IMR-90 (cell line): ENCODE data around the gene CIB2. TPM values are rescaled to one million over a fixed set of nuclear protein-coding genes. Genes with fewer than 3 reads are reported as not detected.

Source experiments
- ATAC-seq: fragments of 200-7000 bp; cut with Tn5 transposase; 2 replicates; pipeline ENCODE4 v1.9.1; 2020; ENCODE audit warnings: low read depth, mild to moderate bottlenecking, moderate library complexity
- BruUV-seq: library from RNA; stranded (reverse); fragments of 400-500 nt; replicated peaks from 2 replicates; lab custom pipeline; 2021; lab: Mats Ljungman, UMichigan
- CTCF ChIA-PET: fragments of 300-600 bp; formaldehyde crosslinking; extraction: SDS; loops from one replicate; lab custom pipeline; 2021; ENCODE audit warnings: antibody characterized with exemption; lab: Yijun Ruan, JAX
- POLR2A ChIA-PET: fragments of 300-600 bp; sonication (Branson Sonifier 250); formaldehyde crosslinking; loops from one replicate; lab custom pipeline; 2022; ENCODE audit warnings: antibody characterized with exemption; ENCODE audit not compliant: unreplicated experiment; lab: Charles Lee
- DNase-seq: peaks from one replicate; pipeline ENCODE4 v3.0.0; 2013
- H2AFZ ChIP-seq: replicated peaks from 2 replicates; pipeline ENCODE3; 2013; ENCODE audit warnings: low read length, mild to moderate bottlenecking; ENCODE audit not compliant: poor library complexity
- H2AK5ac ChIP-seq: 2 replicates; pipeline ENCODE4 v1.6.1; 2013; ENCODE audit warnings: low read depth, low read length, inconsistent platforms
- H2AK9ac ChIP-seq: replicated peaks from 2 replicates; pipeline ENCODE3; 2013; ENCODE audit warnings: mild to moderate bottlenecking, low read depth, low read length, moderate library complexity; ENCODE audit not compliant: poor library complexity
- H2BK120ac ChIP-seq: 2 replicates; pipeline ENCODE4 v1.6.1; 2013; ENCODE audit warnings: low read depth, low read length, inconsistent platforms
- H2BK15ac ChIP-seq: 3 replicates; pipeline ENCODE4 v1.6.1; 2013; ENCODE audit warnings: low read depth, low read length, inconsistent platforms
- H2BK20ac ChIP-seq: 2 replicates; pipeline ENCODE4 v1.6.1; 2013; ENCODE audit warnings: low read depth, mild to moderate bottlenecking, inconsistent platforms, low read length, moderate library complexity
- H2BK5ac ChIP-seq: 2 replicates; pipeline ENCODE4 v1.6.1; 2013; ENCODE audit warnings: mild to moderate bottlenecking, low read depth, low read length, inconsistent platforms; ENCODE audit not compliant: poor library complexity, severe bottlenecking
- H3K14ac ChIP-seq: replicated peaks from 2 replicates; pipeline ENCODE4 v1.6.1; 2013; ENCODE audit warnings: low read depth, low read length, inconsistent platforms
- H3K18ac ChIP-seq: 2 replicates; pipeline ENCODE4 v1.6.1; 2013; ENCODE audit warnings: low read depth, low read length, control low read depth
- H3K23ac ChIP-seq: 2 replicates; pipeline ENCODE4 v1.6.1; 2013; ENCODE audit warnings: low read depth, low read length, inconsistent platforms
- H3K27ac ChIP-seq: 2 replicates; pipeline ENCODE4 v1.5.1; 2013; ENCODE audit warnings: mild to moderate bottlenecking, control low read depth, low read length; ENCODE audit not compliant: insufficient read depth
- H3K27me3 ChIP-seq: 2 replicates; pipeline ENCODE4 v1.6.1; 2013; ENCODE audit warnings: low read length; ENCODE audit not compliant: control insufficient read depth, insufficient read depth
- H3K36me3 ChIP-seq: 2 replicates; pipeline ENCODE4 v1.6.1; 2013; ENCODE audit warnings: low read length, mixed read lengths; ENCODE audit not compliant: control insufficient read depth, insufficient read depth
- H3K4ac ChIP-seq: 2 replicates; pipeline ENCODE4 v1.6.1; 2013; ENCODE audit warnings: low read depth, low read length, inconsistent platforms
- H3K4me1 ChIP-seq: 2 replicates; pipeline ENCODE4 v1.6.1; 2013; ENCODE audit warnings: low read length, mixed read lengths; ENCODE audit not compliant: control insufficient read depth, insufficient read depth
- H3K4me2 ChIP-seq: 2 replicates; pipeline ENCODE4 v1.6.1; 2013; ENCODE audit warnings: low read depth, mild to moderate bottlenecking, control low read depth, low read length, moderate library complexity
- H3K4me3 ChIP-seq: 2 replicates; pipeline ENCODE4 v1.5.1; 2013; ENCODE audit warnings: low read depth, mild to moderate bottlenecking, control low read depth, low read length, moderate library complexity; ENCODE audit not compliant: insufficient read depth
- H3K56ac ChIP-seq: 2 replicates; pipeline ENCODE4 v1.6.1; 2013; ENCODE audit warnings: low read length, inconsistent platforms; ENCODE audit not compliant: insufficient read depth; ENCODE audit errors: extremely low read depth
- H3K79me1 ChIP-seq, 2 experiments: 2 replicates each; pipeline ENCODE4 v1.6.1; 2013; ENCODE audit warnings: low read length in 2 of 2, inconsistent platforms in 1 of 2, low read depth in 1 of 2
- H3K9ac ChIP-seq: 2 replicates; pipeline ENCODE4 v1.6.1; 2013; ENCODE audit warnings: low read depth, low read length, control low read depth
- H3K9me1 ChIP-seq: 2 replicates; pipeline ENCODE4 v1.6.1; 2013; ENCODE audit warnings: low read length, inconsistent platforms; ENCODE audit not compliant: insufficient read depth
- H3K9me3 ChIP-seq: 2 replicates; pipeline ENCODE4 v1.6.1; 2013; ENCODE audit warnings: low read length; ENCODE audit not compliant: control insufficient read depth, insufficient read depth
- H4K20me1 ChIP-seq: 2 replicates; pipeline ENCODE4 v1.6.1; 2013; ENCODE audit warnings: low read length, inconsistent platforms; ENCODE audit not compliant: insufficient read depth
- H4K5ac ChIP-seq: 2 replicates; pipeline ENCODE4 v1.6.1; 2013; ENCODE audit warnings: mild to moderate bottlenecking, low read depth, low read length, control low read depth
- H4K8ac ChIP-seq, 2 experiments: 2 replicates each; pipeline ENCODE4 v1.6.1; 2013; ENCODE audit warnings: low read depth in 2 of 2, low read length in 2 of 2, control low read depth in 1 of 2, inconsistent platforms in 1 of 2
- H4K91ac ChIP-seq: 2 replicates; pipeline ENCODE4 v1.6.1; 2013; ENCODE audit warnings: low read depth, low read length, inconsistent platforms; ENCODE audit not compliant: insufficient read depth
- BHLHE40 ChIP-seq: fragments of 150-350 bp; IDR thresholded peaks from 2 replicates; pipeline ENCODE4 v1.6.1; 2016; ENCODE audit warnings: mild to moderate bottlenecking, low read depth, low read length
- CEBPB ChIP-seq: IDR thresholded peaks from 2 replicates; pipeline ENCODE4 v1.6.1; 2012; ENCODE audit warnings: low read depth, low read length, improper control_type of control experiment
- CHD1 ChIP-seq: IDR thresholded peaks from 2 replicates; pipeline ENCODE4 v1.6.1; 2012; ENCODE audit warnings: low read depth, low read length, improper control_type of control experiment
- FOS ChIP-seq: fragments of 150-350 bp; IDR thresholded peaks from 2 replicates; pipeline ENCODE4 v1.6.1; 2016; ENCODE audit warnings: low read depth, low read length
- MAFK ChIP-seq: IDR thresholded peaks from 2 replicates; pipeline ENCODE4 v1.6.1; 2012; ENCODE audit warnings: low read depth, low read length, improper control_type of control experiment
- MAZ ChIP-seq: IDR thresholded peaks from 2 replicates; pipeline ENCODE4 v1.6.1; 2012; ENCODE audit warnings: low read depth, mild to moderate bottlenecking, low read length, improper control_type of control experiment, moderate library complexity, borderline replicate concordance
- MXI1 ChIP-seq: IDR thresholded peaks from 2 replicates; pipeline ENCODE4 v1.6.1; 2012; ENCODE audit warnings: low read depth, mild to moderate bottlenecking, low read length, moderate library complexity, borderline replicate concordance
- NFE2L2 ChIP-seq: fragments of 150-350 bp; IDR thresholded peaks from 2 replicates; pipeline ENCODE4 v1.6.1; 2016; ENCODE audit warnings: low read depth, mild to moderate bottlenecking, low read length
- POLR2A ChIP-seq: IDR thresholded peaks from 2 replicates; pipeline ENCODE4 v1.6.1; 2012; ENCODE audit warnings: mild to moderate bottlenecking, low read depth, low read length
- RAD21 ChIP-seq: IDR thresholded peaks from 2 replicates; pipeline ENCODE4 v1.6.1; 2012; ENCODE audit warnings: low read length, improper control_type of control experiment
- RCOR1 ChIP-seq: IDR thresholded peaks from 2 replicates; pipeline ENCODE4 v1.6.1; 2012; ENCODE audit warnings: mild to moderate bottlenecking, low read length, improper control_type of control experiment; ENCODE audit not compliant: insufficient replicate concordance
- RFX5 ChIP-seq: IDR thresholded peaks from 2 replicates; pipeline ENCODE4 v1.8.0; 2012; ENCODE audit warnings: low read depth, mild to moderate bottlenecking, low read length, moderate library complexity
- SMC3 ChIP-seq: fragments of 150-350 bp; IDR thresholded peaks from 2 replicates; pipeline ENCODE4 v1.6.1; 2016; ENCODE audit warnings: low read depth, mild to moderate bottlenecking, antibody characterized with exemption, low read length, moderate library complexity
- WGBS, 2 experiments: methylation state at CpG; one replicate each; pipeline versions ENCODE4 v1.1.5 to v1.1.7; 2013; ENCODE audit warnings: missing lambda C conversion rate in 2 of 2; ENCODE audit not compliant: insufficient read length in 1 of 2; ENCODE audit errors: extremely low coverage in 2 of 2; 5-methylcytosine and 5-hydroxymethylcytosine counted together
- dilution Hi-C: fragments of 300-500 bp; cut with HindIII; formaldehyde crosslinking; loops from one replicate; pipeline ENCODE4 v1.14.3; 2018; ENCODE audit warnings: low sequenced_read_pairs; ENCODE audit not compliant: unreplicated experiment
- in situ Hi-C: fragments of 300-500 bp; cut with MboI; formaldehyde crosslinking; loops from 3 replicates; pipeline ENCODE4 v1.14.3; 2019; ENCODE audit warnings: low sequenced_read_pairs, inconsistent platforms, mixed read lengths
- intact Hi-C: fragments of 100-400 bp; cut with micrococcal nuclease; formaldehyde crosslinking; loops from 2 replicates; pipeline ENCODE4 v1.10.0; 2022
- polyA plus RNA-seq, 3 experiments: library from polyadenylated mRNA; depleted of rRNA; stranded (reverse); fragments of >200 nt; gene quantifications; 2 replicates each; pipeline ENCODE4 v1.2.3, GENCODE V29; 2012; ENCODE audit warnings: low replicate concordance in 1 of 3
- total RNA-seq: library from RNA; depleted of rRNA; stranded (reverse); fragments of >200 nt; gene quantifications from 2 replicates; pipeline ENCODE4 v1.2.3, GENCODE V29; 2012
- TF ChIP-seq, protein P1 (sequence below): conservative IDR thresholded peaks from 2 replicates; pipeline ENCODE4 v1.5.1; 2012; ENCODE audit warnings: mild to moderate bottlenecking, low read depth, low read length, improper control_type of control experiment
- TF ChIP-seq, protein P2 (sequence below): fragments of 150-350 bp; IDR thresholded peaks from 2 replicates; pipeline ENCODE4 v1.6.1; 2016; ENCODE audit warnings: low read depth, mild to moderate bottlenecking, low read length, moderate library complexity, borderline replicate concordance
- TF ChIP-seq, protein P3 (sequence below): fragments of 150-350 bp; IDR thresholded peaks from 2 replicates; pipeline ENCODE4 v1.6.1; 2017; ENCODE audit warnings: mild to moderate bottlenecking, antibody characterized with exemption, low read length, low read depth

CIB2 gene
- total and polyA plus RNA-seq, 2 of the 4 experiments (the other 2 are of a cell fraction): 2.2 to 2.4 TPM

DNA sequence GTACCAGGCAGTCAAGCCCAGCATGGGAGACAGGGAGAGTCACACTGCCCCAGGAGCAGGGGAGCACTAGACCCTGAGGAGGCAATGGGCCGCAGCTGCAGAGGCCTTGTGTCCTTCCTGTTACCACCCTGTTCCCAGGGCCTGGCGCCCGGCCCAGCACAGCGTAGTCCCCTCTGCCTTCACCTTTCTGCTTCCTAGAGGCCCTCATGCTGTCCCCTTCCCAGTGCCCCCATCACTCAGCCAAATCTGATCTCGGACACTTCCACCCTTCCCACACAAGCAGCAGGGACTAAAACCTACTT, 46.8 kb downstream of the CIB2 start:
- H4K91ac ChIP-seq: peak overlapping the region; percentile 23; the same call in 1 of the 2 replicates
- no peaks in the 10 kb centered on the region; the same call in 1 of the 2 replicates for H4K20me1 ChIP-seq
- TF ChIP-seq, protein P1, sequence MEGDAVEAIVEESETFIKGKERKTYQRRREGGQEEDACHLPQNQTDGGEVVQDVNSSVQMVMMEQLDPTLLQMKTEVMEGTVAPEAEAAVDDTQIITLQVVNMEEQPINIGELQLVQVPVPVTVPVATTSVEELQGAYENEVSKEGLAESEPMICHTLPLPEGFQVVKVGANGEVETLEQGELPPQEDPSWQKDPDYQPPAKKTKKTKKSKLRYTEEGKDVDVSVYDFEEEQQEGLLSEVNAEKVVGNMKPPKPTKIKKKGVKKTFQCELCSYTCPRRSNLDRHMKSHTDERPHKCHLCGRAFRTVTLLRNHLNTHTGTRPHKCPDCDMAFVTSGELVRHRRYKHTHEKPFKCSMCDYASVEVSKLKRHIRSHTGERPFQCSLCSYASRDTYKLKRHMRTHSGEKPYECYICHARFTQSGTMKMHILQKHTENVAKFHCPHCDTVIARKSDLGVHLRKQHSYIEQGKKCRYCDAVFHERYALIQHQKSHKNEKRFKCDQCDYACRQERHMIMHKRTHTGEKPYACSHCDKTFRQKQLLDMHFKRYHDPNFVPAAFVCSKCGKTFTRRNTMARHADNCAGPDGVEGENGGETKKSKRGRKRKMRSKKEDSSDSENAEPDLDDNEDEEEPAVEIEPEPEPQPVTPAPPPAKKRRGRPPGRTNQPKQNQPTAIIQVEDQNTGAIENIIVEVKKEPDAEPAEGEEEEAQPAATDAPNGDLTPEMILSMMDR: no peak
- TF ChIP-seq, protein P2, sequence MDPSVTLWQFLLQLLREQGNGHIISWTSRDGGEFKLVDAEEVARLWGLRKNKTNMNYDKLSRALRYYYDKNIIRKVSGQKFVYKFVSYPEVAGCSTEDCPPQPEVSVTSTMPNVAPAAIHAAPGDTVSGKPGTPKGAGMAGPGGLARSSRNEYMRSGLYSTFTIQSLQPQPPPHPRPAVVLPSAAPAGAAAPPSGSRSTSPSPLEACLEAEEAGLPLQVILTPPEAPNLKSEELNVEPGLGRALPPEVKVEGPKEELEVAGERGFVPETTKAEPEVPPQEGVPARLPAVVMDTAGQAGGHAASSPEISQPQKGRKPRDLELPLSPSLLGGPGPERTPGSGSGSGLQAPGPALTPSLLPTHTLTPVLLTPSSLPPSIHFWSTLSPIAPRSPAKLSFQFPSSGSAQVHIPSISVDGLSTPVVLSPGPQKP: no peak
- no peak for TF ChIP-seq MXI1
- TF ChIP-seq, protein P3, sequence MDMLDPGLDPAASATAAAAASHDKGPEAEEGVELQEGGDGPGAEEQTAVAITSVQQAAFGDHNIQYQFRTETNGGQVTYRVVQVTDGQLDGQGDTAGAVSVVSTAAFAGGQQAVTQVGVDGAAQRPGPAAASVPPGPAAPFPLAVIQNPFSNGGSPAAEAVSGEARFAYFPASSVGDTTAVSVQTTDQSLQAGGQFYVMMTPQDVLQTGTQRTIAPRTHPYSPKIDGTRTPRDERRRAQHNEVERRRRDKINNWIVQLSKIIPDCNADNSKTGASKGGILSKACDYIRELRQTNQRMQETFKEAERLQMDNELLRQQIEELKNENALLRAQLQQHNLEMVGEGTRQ: no peak
- TF ChIP-seq NFE2L2: no peak
- no peak for TF ChIP-seq MAZ
- TF ChIP-seq POLR2A: no peak
- TF ChIP-seq RAD21: no peak
- no peak for TF ChIP-seq BHLHE40
- TF ChIP-seq RFX5: no peak
- no peak for TF ChIP-seq RCOR1
- no peak for TF ChIP-seq FOS
- TF ChIP-seq CHD1: no peak
- no peak for TF ChIP-seq CEBPB
- no peak for TF ChIP-seq SMC3
- no peak for TF ChIP-seq MAFK
- H4K8ac ChIP-seq: no peak overlapping the region
- dilution Hi-C loops (no loop called here), in situ Hi-C loops (no loop called here), intact Hi-C loops (no loop called here)
- H3K27me3 ChIP-seq: no peaks in the 10 kb centered on the region; the same call in 1 of the 2 replicates
- H3K36me3 ChIP-seq: no peaks in the 10 kb centered on the region
- DNase-seq (no peak), ATAC-seq (no peak)
- H3K9me1 ChIP-seq: peaks cover 22% of the 10 kb centered on the region
- no TSS peak for BruUV-seq
- H4K5ac ChIP-seq: no peak overlapping the region; the same call in 1 of the 2 replicates
- no peak overlapping the region for H3K27ac ChIP-seq
- H3K18ac ChIP-seq: no peak overlapping the region; the same call in 1 of the 2 replicates
- H3K4me1 ChIP-seq: peaks cover 27% of the 10 kb centered on the region
- no peaks in the 10 kb centered on the region for H3K9me3 ChIP-seq
- no peak overlapping the region for H3K56ac ChIP-seq
- H2AK9ac ChIP-seq: no peak overlapping the region
- no peak overlapping the region for H3K9ac ChIP-seq
- no peak overlapping the region for H3K23ac ChIP-seq
- 0 out of 3 replicates have a peak overlapping the region, but pooled peaks have one; percentile 41 for H2BK15ac ChIP-seq
- peak overlapping the region; percentile 5 for H2BK20ac ChIP-seq
- no peak overlapping the region for H3K4me3 ChIP-seq
- H3K4me2 ChIP-seq: no peak overlapping the region
- H2BK120ac ChIP-seq: peak overlapping the region; percentile 26; the same call in 1 of the 2 replicates
- H2BK5ac ChIP-seq: no peak overlapping the region
- 58% methylated on average over 4 of the region's 5 CpGs; no CpG with 5 or more reads in 1 of the 2 experiments for WGBS, 2 experiments
- H3K79me1 ChIP-seq: no peaks in the 10 kb centered on the region
- CTCF ChIA-PET: no interaction called here
- no peak overlapping the region for H2AFZ ChIP-seq
- H3K4ac ChIP-seq: no peak overlapping the region
- H3K14ac ChIP-seq: no peak overlapping the region
- POLR2A ChIA-PET: no interaction called here
- no peak overlapping the region; the same call in 1 of the 2 replicates for H2AK5ac ChIP-seq
